GM19468 (cell line): Measurements from ENCODE around the gene ZNRD2.

ENCODE experiments used
- ATAC-seq: cut with Tn5 transposase; IDR thresholded peaks from one replicate; pipeline ENCODE4 v1.9.1; 2021; ENCODE audit warnings: mild to moderate bottlenecking, moderate library complexity, moderate number of reproducible peaks; ENCODE audit not compliant: unreplicated experiment; ENCODE audit errors: extremely low read depth

ZNRD2 gene

DNA sequence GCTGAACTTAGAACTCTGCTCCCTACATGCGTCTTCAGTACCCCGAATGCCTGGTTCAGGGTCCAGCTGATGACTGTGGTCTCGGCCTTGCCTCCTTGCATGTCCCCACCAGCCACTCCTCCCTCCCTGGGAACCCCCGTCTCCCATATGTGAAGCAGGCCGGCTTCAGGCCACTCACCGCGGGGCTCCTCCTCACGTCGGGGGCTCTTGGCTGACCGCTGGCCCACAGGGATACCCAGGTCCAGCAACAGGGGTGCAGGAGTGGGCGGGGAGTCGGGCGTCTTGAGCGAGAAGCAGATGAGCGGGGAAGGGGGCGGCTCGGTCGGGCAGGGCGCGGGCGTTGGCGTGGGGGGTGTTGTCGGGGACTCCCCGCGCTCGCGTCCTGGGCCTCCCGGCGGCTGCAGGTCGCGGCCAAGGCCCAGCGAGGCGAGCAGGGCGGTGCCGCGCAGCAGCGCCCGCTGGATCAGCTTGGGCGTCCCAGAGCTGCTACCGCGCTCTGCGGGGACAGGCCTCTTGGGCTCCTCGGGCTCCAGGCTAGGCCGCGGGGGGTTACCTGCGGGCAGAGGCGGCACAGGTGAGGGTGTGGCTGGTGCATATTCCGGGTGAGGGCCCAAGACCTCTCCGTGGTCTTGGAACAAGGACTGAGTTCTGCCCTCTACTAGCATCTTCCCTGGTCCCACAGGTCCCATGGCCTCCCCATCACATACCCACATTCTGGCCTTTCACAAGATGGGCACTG lies 29.1 kb downstream of the ZNRD2 start:
- no peak for ATAC-seq

DNA sequence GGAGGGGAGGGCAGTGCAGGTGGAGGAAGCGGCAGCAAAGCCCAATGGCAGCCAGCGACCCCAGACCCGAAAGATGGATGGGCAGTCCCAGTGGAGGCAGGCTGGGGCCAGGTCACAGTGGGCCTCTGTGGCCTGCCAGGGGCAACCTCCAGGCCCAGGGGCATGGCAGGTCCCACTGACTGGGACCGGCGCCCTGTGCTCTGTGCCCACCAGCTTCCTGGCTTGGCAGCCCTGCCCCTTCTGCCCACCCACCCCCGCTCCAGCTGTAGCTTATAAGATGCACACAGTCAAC lies 29.6 kb downstream of the ZNRD2 start:
- ATAC-seq = no peak

GRCh38 chr11:65604258-65604657 lies 34.0 kb downstream of the ZNRD2 start:
- ATAC-seq = no peak

DNA sequence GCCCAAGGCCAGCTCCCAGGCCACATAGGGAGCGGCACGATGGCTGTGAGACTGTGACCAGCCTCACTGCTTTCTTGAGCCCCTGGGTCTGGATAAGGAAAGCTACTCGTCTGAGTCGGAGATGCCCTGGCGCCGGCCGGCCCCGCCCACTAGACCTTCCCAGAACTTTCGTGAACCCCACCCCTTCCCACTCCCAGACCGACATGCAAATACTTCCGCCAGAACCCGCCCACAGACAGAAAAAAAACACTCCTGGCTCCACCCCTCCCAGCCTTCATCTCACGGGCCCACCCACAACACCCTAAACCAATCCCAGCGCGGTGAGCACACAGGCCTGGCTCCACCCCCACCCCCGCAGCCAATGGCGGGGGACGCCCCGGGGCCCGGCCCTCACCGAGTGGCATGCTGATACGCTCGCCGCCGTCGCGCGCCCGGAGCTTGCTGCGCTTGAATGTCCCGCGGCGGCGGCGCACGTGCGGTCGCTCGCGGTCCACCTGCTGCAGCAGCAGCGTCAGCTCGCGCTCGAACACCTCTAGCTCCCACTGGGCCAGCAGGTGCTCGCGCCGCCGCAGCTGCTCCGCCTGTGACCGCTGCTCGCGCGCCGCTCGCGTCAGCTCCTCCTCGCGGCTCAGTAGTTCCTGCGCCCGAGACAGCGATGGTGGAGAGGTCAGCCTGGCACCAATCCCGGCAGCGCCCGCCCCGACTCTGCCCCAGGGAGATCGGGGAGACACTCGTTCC lies 36.8 kb downstream of the ZNRD2 start:
- no peak for ATAC-seq

GRCh38 chr11:65607614-65608426 lies 37.5 kb downstream of the ZNRD2 start:
- ATAC-seq = no peak

GRCh38 chr11:65609229-65609628 lies 39.0 kb downstream of the ZNRD2 start:
- no peak for ATAC-seq

DNA sequence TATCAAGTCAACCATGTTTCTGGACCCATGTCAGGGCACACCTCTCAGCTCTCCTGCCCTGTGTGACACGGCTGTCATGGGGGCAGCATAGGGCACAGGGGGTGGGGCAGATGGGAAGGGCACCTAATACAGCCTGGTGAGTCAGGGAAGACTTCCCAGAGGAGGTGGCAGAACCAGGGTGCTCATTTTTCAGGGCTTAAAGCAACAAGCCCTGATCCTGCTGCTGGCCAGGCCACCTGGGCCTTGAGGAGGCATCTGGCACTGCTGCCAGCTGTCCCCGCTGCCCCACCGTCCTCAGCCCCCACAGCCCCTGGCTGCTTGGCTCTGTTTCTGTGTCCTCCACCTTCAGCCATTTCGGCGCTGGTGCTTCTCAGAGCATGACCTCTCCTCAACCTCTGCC lies 39.4 kb downstream of the ZNRD2 start:
- no peak for ATAC-seq

- no peak for ATAC-seq
Observed at GRCh38 chr11:65610404-65610803, 40.1 kb downstream of the ZNRD2 start.

GRCh38 chr11:65611028-65611757 lies 40.9 kb downstream of the ZNRD2 start:
- ATAC-seq = no peak

- ATAC-seq = no peak
Observed at GRCh38 chr11:65611758-65612603, 41.7 kb downstream of the ZNRD2 start.

DNA sequence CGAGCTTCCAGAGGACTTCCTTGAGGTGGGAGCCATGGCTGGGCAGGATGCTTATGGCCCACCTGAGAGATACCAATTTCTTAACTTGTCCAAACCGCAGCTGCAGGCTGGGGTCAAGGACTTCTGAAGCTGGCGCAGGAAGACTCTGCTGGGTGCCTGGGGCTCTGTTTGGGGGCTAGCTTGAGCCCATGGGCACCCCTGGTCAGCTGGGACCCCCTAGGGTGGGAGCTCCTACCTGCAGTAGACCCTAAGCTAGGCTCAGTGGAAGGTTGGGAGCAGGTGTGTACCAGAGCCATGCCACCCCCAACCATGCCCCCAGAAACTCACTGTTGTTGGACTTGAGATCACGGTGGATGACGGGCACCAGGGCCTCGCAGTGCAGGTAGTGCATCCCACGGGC lies 42.4 kb downstream of the ZNRD2 start:
- ATAC-seq = no peak

DNA sequence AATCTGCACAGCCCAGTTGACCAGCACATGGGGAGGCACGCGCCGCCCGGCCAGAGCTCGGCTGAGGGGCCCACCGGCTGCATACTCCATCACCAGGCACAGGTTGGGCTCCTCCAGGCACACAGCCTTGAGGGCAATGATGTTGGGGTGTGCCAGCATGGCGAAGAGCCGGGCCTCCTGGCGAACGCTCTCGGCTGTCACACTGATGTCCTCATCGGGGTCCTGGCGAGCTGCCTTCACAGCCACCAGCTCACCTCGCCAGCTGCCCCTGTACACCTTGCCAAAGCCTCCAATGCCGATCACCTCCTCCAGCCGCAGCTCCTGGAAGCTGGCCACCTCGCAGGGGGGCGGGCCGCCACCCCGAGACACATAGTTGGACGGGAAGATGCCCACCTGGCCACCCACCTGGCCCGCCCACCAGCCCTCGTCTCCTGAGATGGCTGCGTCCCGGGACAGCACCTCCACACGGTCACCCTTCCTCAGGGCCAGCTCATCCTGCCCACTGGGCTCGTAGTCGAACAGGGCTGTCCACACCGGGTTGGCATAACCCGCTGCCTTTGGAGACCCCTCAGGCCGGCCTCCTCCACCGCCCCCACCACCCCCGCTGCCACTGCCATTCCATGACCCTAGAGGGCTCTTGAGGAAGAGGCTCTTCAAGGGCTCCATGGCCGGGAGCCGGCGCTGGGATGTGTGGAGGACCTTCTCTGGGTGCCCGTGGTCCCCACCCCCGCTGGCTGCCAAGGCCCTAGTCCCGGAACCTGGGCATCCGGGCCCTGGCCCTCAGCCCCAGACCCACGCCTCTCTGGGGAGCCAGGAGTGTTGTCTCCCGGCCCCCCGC lies 43.0 kb downstream of the ZNRD2 start:
- no peak for ATAC-seq

GRCh38 chr11:65615229-65615949 lies 45.1 kb downstream of the ZNRD2 start, which contains the start of gene PCNX3:
TSS of gene PCNX3 (plus strand) at chr11:65615776. CDS start at chr11:65616312, 536 bp downstream.
- peak; percentile 80 for ATAC-seq

GRCh38 chr11:65615950-65616574 lies 45.8 kb downstream of the ZNRD2 start:
- no peak for ATAC-seq

GRCh38 chr11:65616575-65617001 lies 46.3 kb downstream of the ZNRD2 start:
- no peak for ATAC-seq

- ATAC-seq = no peak
Observed at GRCh38 chr11:65617136-65617850, 47.0 kb downstream of the ZNRD2 start.
